ENCODE data around the gene ADAMTSL4.
A peak's percentile ranks its signal among the peaks of the same experiment; 100 is the strongest.

The ADAMTSL4 gene

DNA sequence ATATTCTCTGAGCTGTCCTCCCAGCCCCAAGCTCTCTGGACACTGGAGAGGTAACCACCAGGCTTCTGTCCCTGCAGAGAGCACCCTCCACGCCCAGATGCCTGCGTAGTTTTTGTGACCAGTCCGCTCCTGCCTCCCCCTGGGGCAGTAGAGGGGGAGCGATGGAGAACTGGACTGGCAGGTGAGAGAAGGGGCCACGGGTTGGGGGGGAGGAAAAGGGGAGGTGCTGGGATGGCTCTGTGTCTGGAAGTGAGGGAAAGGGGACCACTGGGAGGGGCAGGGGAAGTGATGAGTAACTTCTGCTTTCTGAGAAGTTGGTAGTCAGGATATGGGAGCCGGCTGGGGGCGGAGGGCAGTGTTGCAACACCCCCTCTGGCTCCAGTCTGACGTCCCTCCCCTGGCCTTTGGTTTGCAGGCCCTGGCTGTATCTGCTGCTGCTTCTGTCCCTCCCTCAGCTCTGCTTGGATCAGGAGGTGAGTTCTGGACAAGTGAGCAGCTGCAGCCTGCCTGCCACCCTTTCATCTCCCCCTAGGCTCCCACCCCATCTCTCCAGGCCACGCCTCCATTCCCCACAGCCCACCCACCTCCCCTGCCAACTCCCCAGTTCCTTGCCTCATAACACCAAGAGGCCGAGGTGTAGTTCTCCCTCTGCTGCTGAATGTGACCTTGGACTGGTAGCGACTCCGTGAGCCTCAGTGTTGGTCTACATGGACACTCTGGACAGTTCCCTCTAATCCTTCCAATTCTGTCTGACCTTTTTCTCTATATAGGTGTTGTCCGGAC is 3.1 kb downstream of the ADAMTSL4 start:
- TF ChIP-seq CTCF (IDR thresholded peaks at IDR 0.05; ENCODE audit: low read depth, low read length), result peak; percentile 1
- peak; percentile 83 for DNase-seq (ENCODE audit: extremely low read depth, low read depth)

- no peak for TF ChIP-seq CTCF (IDR thresholded peaks at IDR 0.05; ENCODE audit: low read depth, low read length)
- DNase-seq (ENCODE audit: extremely low read depth, low read depth), result no peak
Observed at GRCh38 chr1:150552911-150553289, 3.7 kb downstream of the ADAMTSL4 start.

DNA sequence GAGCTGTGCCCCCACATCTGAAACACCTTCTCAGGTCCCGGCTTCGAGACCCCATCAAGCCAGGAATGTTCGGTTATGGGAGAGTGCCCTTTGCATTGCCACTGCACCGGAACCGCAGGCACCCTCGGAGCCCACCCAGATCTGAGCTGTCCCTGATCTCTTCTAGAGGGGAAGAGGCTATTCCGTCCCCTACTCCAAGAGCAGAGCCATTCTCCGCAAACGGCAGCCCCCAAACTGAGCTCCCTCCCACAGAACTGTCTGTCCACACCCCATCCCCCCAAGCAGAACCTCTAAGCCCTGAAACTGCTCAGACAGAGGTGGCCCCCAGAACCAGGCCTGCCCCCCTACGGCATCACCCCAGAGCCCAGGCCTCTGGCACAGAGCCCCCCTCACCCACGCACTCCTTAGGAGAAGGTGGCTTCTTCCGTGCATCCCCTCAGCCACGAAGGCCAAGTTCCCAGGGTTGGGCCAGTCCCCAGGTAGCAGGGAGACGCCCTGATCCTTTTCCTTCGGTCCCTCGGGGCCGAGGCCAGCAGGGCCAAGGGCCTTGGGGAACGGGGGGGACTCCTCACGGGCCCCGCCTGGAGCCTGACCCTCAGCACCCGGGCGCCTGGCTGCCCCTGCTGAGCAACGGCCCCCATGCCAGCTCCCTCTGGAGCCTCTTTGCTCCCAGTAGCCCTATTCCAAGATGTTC is 4.3 kb downstream of the ADAMTSL4 start:
- DNase-seq (ENCODE audit: extremely low read depth, low read depth), result no peak
- no peak for TF ChIP-seq CTCF (IDR thresholded peaks at IDR 0.05; ENCODE audit: low read depth, low read length)

- no peak for TF ChIP-seq CTCF (IDR thresholded peaks at IDR 0.05; ENCODE audit: low read depth, low read length)
- no peak for DNase-seq (ENCODE audit: extremely low read depth, low read depth)
Observed at GRCh38 chr1:150554086-150554452, 4.9 kb downstream of the ADAMTSL4 start.

GRCh38 chr1:150555198-150555970 is 6.2 kb downstream of the ADAMTSL4 start:
- TF ChIP-seq CTCF (IDR thresholded peaks at IDR 0.05; ENCODE audit: low read depth, low read length), result no peak
- DNase-seq (ENCODE audit: extremely low read depth, low read depth), result no peak

DNA sequence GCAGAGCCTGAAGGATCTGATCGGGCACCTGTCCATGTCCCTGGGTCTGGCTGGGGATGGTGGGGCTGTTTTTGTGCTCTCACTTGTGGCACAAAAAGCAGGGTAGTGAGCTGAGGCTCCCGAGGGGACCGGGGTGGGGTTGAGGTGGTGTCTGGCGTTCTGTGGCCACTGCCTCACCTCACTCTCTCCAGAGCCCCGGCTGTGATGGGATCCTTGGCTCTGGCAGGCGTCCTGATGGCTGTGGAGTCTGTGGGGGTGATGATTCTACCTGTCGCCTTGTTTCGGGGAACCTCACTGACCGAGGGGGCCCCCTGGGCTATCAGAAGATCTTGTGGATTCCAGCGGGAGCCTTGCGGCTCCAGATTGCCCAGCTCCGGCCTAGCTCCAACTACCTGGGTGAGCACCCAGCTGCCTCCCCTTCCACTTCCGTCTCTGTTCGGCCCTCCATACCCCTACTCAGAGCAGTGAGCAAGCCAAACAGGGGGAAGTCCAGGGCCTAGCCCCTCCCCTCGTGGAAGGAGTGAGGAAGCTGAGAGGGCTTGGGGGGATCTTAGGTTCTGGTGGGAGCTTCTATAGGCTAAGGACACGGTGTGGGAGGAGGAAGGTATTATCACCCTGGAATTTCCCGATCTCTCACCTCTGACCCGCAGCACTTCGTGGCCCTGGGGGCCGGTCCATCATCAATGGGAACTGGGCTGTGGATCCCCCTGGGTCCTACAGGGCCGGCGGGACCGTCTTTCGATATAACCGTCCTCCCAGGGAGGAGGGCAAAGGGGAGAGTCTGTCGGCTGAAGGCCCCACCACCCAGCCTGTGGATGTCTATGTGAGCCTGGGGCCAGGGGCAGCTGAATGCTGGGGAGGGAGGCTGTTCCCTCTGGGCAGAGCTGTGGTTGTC is 7.0 kb downstream of the ADAMTSL4 start:
- DNase-seq (ENCODE audit: extremely low read depth, low read depth), result no peak
- TF ChIP-seq CTCF (IDR thresholded peaks at IDR 0.05; ENCODE audit: low read depth, low read length), result no peak
